ENCODE measurements around the gene INO80B. TPM values are rescaled to one million over a fixed set of nuclear protein-coding genes. Genes with fewer than 3 reads are reported as not detected.

INO80B gene
- polyA plus RNA-seq, 1 of the 3 experiments (the other 2 are of a cell fraction): 41.7 TPM

- H2AFZ ChIP-seq (ENCODE audit: low read depth): no peak overlapping the region
- H3K9me3 ChIP-seq: no peaks in the 10 kb centered on the region
- ChIA-PET POLR2A (interaction anchor here (0.5 to 1.0 kb wide), 2 partner anchors 11 to 81 kb away, joined by 3 to 6 read pairs; partner anchors contain the start of gene TLX2), CTCF (interaction anchor here (1.0 to 7.5 kb wide), 5 partner anchors 9 to 87 kb away, joined by 3 to 56 read pairs (median 3); partner anchors contain the start of genes CCDC142 and TTC31)
- no peak overlapping the region for H3K4me2 ChIP-seq
- H3K79me2 ChIP-seq (ENCODE audit: insufficient read depth): peaks cover 17% of the 10 kb centered on the region; the same call in 1 of the 2 replicates
- no peaks in the 10 kb centered on the region for H3K27me3 ChIP-seq (ENCODE audit: insufficient read depth)
- no peak overlapping the region for H3K9ac ChIP-seq
- H3K36me3 ChIP-seq (replicated peaks in 1 of 2; ENCODE audit: control insufficient read depth in 1 of 2, insufficient read depth in 2 of 2, low read length in 1 of 2): peaks cover 15 to 20% of the 10 kb centered on the region in 2 experiments
- TF ChIP-seq MXI1 (IDR thresholded peaks at IDR 0.05; ENCODE audit: low read depth, low read length) (no peak), NRF1 (IDR thresholded peaks at IDR 0.05; ENCODE audit: low read depth, low read length) (no peak), MEF2A (IDR thresholded peaks at IDR 0.05; ENCODE audit: borderline replicate concordance, low read depth) (no peak), RAD21 (IDR thresholded peaks at IDR 0.05; ENCODE audit: low read length) (no peak), TCF12 (IDR thresholded peaks at IDR 0.05) (no peak), IRF3 (IDR thresholded peaks at IDR 0.05; ENCODE audit: low read depth, low read length) (no peak), YY1 (IDR thresholded peaks at IDR 0.05; ENCODE audit: low read depth) (no peak), ELF1 (IDR thresholded peaks at IDR 0.05) (no peak), POLR2AphosphoS5 (IDR thresholded peaks at IDR 0.05; ENCODE audit: low read depth, low read length) (no peak), FOSL2 (IDR thresholded peaks at IDR 0.05; ENCODE audit: borderline replicate concordance, low read depth) (no peak), FOXJ3 (CRISPR knock-in tag; IDR thresholded peaks at IDR 0.05) (no peak), USF2 (IDR thresholded peaks at IDR 0.05; ENCODE audit: borderline replicate concordance, low read depth, low read length) (no peak), EP300 (IDR thresholded peaks at IDR 0.05; ENCODE audit: borderline replicate concordance in 1 of 2, low read depth in 1 of 2, low read length in 1 of 2) (no peak), CHD2 (IDR thresholded peaks at IDR 0.05; ENCODE audit: low read length, partially characterized antibody) (no peak), PBX3 (IDR thresholded peaks at IDR 0.05) (no peak)
- H3K9me2 ChIP-seq: no peaks in the 10 kb centered on the region
- no peak overlapping the region for H3K4me3 ChIP-seq (ENCODE audit: low read depth in 2 of 2, low read length in 1 of 2)
- H3F3A ChIP-seq (replicated peaks; ENCODE audit: insufficient read depth): peaks cover 17% of the 10 kb centered on the region
- H3K4me1 ChIP-seq (ENCODE audit: control insufficient read depth in 1 of 2, insufficient read depth in 2 of 2, low read depth in 1 of 2, low read length in 1 of 2): peaks cover 19 to 43% of the 10 kb centered on the region in 2 experiments; a peak in 3 of 4 replicates
- 95% methylated on average over 43 of the region's 45 CpGs for WGBS (ENCODE audit: low lambda C conversion rate)
- no peaks in the 10 kb centered on the region for H4K20me1 ChIP-seq (ENCODE audit: insufficient read depth)
- H3K27ac ChIP-seq (ENCODE audit: low read depth in 2 of 2, low read length in 1 of 2): no peak overlapping the region
- DNase-seq: no peak
Observed at GRCh38 chr2:74503506-74504475, 48.9 kb downstream of the INO80B start.
